IPS-18c (cell line): ENCODE data around the gene KSR2.
"Not testable (repeated sequence)": the region's sequence is repeated elsewhere in the genome, so short reads cannot be mapped to it uniquely, and the experiment has no call there.

Source experiments
- H3K4me3 ChIP-seq: 2 replicates; pipeline ENCODE4 v1.7.0; 2013; ENCODE audit warnings: low read depth, mild to moderate bottlenecking, low read length, moderate library complexity; ENCODE audit not compliant: insufficient read depth
- H3K9me3 ChIP-seq: one replicate; pipeline ENCODE4 v1.6.1; 2013; ENCODE audit warnings: mild to moderate bottlenecking, low read length, moderate library complexity; ENCODE audit not compliant: control insufficient read depth, insufficient read depth

The KSR2 gene

DNA sequence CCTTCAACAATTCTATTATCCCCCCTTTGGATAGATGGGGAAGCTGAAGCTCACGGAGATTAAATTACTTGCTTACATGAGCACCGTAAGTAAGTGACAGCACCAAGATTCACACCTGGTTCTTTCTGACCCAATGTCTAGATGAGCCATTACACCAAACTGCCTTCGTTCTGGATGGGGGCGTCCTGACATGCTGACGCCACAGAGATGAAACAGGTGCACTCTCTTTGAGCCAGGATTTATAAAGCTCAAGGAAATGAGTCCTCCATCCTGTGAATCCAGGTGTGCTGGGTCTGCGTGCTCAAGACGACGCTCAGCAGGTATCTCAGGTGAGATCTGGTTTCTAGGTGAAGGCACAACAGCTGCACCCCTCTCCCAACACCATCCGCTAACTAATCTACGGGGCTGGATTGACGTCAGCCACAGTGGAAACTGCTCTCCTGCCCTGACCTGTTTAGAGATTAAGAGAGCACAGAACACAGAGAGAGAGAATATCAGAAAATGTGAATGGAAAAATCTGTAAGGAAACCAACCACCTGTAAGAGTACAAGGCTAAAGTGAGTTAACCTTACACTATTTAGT, 61.6 kb downstream of the KSR2 start:
- Histone ChIP-seq H3K9me3 (peaks cover 2% of the 10 kb centered on the region), H3K4me3 (no peak overlapping the region)

DNA sequence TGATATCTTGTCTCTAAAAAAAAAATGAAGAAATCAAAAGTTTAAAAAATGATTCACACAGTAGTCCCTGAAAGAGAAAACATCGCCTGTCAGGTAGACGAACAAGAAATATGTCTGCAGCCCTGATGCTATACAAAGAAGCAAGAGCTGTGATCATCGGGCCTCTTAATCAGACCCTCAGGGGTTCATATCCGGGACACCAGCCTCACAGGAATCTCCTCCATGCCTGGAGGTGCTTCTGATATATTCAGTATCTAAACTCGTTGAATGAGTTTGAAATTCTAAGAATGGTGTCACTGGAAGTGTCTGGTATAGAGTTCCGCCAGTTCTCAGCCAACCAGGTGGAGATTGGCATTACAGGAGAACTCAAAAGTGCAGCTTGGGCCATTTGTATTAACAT, 64.7 kb downstream of the KSR2 start:
- H3K4me3 ChIP-seq, result no peak overlapping the region
- H3K9me3 ChIP-seq, result peaks cover 2% of the 10 kb centered on the region

DNA sequence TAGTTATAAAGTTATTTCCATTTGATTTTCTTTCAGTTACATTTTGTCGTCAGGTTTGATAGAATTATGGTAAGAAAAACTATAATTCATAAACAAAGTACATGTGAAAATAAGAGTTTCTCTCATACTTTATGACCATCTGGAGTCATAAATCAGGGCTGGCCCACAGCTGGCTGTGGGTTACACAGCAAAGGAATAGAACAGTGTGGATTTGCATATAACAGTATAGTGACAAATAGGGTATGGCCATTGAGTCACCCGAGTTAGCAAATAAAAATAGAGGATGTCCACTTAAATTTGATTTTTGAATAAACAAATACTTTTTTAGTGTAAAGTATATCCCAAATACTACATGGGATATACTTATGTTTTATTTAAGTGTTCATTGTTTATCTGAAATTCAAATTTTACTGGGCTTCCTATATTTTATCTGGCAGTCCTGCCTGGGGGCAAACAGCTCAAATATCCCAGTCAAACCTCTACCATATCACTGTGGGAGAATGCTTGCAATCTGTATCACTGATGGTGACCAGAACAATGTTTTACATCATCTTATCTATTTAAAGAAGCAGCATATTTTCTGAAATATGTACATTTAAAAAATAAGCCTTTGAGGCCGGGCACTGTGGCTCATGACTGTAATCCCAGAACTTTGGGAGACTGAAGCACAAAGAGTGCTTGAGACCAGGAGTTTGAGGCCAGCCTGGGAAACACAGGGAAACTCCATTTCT, 65.5 kb downstream of the KSR2 start:
- Histone ChIP-seq H3K4me3 (no peak overlapping the region), H3K9me3 (peaks cover 2% of the 10 kb centered on the region)

DNA sequence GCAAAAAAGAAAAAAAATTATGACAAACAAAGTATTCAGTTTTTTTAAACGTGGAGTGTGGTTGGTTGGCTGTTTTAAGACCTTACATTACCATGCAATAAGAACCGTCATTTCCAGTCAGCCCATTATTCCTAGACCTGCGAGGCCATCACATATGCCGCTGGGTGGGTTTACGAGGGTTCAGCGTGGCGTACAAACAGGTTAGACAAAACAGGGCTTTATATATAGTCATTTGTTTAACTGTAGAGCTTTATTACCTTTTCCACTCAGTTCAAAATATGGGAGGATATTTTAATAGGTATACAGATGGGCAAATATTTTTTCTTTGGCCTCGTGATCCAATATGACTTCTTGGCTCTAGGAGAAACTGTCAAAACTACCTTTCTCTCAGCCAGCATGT, 67.2 kb downstream of the KSR2 start:
- Histone ChIP-seq H3K9me3 (peaks cover 2% of the 10 kb centered on the region), H3K4me3 (no peak overlapping the region)

DNA sequence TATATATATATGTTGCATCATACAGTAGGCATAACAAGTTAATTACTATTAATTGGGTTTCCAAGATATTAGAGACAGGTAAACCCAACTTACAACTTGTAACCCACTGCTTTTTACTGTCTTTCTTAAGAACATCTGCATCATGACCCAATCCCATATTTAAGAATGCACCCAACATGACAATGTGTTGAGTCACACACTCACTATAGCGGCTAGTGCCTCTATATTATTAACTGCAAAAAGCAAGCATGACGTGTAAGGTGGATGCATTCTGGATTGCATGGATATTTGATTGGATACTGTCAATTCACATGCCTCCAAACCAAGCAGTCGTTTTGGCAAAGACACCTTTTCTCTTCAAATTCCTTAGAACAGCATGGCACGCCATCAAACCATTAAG, 68.2 kb downstream of the KSR2 start:
- Histone ChIP-seq H3K4me3 (no peak overlapping the region), H3K9me3 (no peaks in the 10 kb centered on the region)

DNA sequence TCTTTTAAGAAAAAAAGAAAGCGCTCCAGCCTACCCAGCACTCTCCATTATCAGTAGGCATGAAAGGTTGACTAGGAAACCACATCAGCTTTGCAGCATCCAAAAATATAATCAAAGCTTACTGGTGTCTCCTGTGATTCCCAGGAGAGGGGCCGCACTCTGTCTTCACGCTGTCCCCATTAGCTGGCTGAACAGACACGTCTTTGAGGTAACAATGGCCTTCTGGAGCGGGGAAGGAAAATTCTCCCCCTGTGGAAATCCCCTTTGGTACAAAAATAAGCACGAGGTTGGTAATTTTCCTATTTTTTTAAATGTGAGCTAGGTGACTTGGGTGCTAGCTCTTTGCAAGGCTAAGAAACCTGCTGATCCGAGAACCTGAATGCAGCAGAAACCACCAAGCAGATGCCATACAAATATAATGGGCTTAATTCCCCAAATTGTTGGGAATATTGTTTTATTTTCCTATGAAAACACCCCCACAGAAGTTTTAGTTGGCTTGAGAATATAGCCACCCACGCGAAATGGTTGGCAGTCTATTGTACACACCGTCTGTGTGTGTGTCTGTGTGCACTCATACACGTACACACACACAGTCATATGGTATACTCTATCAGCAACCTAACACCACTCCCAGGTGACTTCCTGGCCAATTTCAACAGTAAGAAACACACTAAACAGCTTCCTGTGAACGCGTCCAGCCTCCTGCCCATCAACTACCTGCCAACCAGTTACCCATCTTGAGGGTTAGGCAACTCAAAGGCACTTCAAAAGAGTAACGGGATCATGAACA, 71.2 kb downstream of the KSR2 start:
- no peak overlapping the region for H3K4me3 ChIP-seq

DNA sequence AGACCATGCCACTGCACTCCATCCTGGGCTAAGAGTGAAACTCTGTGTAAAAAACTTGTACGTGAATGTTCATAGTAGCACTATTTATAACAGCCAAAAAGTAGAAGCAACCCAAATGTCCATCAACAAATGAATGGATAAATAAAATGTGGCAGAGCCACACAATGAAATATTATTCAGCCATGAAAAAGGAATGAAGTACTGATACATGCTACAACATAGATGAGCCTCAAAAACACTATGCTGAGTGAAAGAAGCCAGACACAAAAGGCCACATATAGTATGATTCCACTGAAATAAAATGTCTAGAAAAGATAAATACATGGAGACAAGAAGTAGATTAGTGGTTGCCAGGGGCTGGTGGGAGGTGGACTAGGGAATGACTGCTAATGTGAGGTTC, 72.8 kb downstream of the KSR2 start:
- Histone ChIP-seq H3K9me3 (no peaks in the 10 kb centered on the region), H3K4me3 (no peak overlapping the region)

More for the DNA sequence above, 71.2 kb downstream of the KSR2 start:
- H3K9me3 ChIP-seq, result no peaks in the 10 kb centered on the region

DNA sequence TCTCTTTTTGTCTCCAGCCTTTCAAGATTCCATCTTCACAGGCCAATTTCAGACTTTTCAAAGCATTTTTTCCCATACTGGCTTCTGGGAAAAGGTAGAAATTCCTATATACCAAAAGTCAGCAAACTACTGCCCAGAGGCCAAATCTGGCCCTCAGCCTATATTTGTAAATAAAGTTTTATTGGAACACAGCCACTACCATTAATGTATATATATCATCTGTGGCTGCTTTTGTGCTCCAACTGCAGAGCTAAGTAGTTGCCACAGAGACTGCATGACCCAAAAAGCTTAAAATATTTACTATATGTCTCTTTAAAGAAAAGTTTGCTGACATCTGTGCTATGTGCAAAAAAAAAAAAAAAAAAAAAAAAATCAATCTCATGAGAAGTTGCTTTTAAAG, 76.3 kb downstream of the KSR2 start:
- no peaks in the 10 kb centered on the region for H3K9me3 ChIP-seq
- H3K4me3 ChIP-seq, result no peak overlapping the region

DNA sequence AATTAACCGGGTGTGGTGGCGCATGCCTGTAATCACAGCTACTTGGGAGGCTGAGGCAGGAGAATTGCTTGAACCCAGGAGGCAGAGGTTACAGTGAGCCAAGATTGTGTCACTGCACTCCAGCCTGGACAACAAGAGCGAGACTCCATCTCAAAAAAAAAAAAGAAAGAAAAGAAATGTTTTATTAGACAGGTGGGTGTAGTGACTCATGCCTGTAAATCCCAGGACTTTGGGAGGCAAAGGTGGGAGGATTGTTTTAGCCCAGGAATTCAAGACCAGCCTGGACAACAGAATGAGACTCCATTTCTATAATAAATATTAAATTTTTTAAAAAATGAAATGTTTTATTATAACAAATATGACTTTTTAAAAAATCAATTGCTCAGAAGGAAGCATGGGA, 77.5 kb downstream of the KSR2 start:
- not testable (repeated sequence) for H3K9me3 ChIP-seq, H3K4me3 ChIP-seq

DNA sequence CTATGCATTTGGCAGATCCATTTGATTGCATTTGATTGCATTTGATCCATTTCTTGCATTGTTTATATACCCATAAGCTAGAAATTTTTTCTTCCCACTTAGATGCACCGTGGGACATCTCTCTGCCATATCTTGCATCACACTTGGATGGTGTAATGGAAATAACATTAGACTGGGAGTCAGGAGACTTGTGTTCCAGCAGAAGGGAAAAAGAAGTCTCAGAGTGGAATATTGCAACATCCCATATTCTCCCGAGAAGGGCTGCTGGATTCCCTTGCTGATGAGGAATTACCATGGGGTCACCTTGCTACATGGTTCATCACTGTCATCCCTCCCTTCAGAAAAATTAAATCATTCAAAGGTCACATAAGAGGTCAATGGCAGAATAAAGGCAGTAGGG, 78.1 kb downstream of the KSR2 start:
- no peaks in the 10 kb centered on the region for H3K9me3 ChIP-seq
- H3K4me3 ChIP-seq, result no peak overlapping the region

DNA sequence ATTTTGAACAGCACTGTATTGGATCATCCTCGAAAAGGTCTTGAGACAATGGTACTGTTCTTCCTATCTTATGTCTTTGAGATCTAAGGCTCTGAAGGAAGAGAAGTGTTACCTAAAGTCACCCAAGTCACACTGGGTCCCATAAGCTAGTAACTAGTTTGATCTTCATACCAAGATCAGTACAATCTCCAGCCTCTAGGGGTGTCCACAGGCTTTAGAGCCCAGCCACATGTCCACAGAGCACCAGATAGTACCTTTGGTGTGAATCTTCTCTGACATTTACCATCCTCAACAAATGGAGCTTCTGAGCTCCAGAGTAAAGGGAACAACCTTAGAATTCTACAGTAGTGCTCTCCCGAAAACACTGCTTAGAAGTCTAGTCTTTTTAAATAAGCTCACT, 78.7 kb downstream of the KSR2 start:
- no peak overlapping the region for H3K4me3 ChIP-seq

DNA sequence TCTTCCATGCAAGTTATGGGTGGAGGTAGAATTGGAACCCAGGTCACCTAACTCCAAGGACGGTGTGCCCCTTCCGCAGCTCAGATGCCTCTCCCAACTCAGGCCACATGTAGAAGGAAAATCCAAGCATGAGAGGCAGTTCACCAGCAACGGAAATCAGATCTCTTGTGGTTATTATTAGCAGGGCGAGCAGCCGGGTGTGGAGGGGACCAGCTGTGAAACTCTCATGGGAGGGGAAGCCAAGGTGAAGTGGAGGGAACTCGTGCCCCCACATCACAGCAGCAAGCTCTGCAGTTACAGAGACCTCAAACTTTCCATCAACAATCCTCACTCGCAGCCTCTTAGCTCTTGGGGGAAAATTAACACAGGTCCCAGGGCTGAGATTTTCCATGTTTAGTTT, 79.7 kb downstream of the KSR2 start:
- Histone ChIP-seq H3K4me3 (no peak overlapping the region), H3K9me3 (no peaks in the 10 kb centered on the region)

More for the DNA sequence above, 78.7 kb downstream of the KSR2 start:
- H3K9me3 ChIP-seq, result no peaks in the 10 kb centered on the region

DNA sequence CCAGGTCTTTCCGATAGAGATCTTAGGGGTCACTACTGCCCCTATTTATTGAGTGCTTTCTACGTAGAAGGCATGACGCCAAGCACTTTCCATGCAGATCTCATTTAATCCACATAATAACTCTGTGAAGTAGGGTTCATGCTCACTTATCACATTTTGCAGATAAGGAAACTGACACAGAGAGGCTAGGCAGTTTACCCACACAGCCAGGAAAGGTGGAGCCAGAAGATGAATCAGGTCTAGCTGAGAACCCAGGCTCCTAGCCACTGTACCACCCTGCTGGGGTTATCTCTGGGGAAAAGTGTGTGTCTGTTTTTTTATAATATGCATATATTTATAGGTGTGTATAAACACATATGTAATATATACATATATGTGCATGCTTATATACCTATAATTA, 83.6 kb downstream of the KSR2 start:
- H3K9me3 ChIP-seq, result no peaks in the 10 kb centered on the region
- no peak overlapping the region for H3K4me3 ChIP-seq

DNA sequence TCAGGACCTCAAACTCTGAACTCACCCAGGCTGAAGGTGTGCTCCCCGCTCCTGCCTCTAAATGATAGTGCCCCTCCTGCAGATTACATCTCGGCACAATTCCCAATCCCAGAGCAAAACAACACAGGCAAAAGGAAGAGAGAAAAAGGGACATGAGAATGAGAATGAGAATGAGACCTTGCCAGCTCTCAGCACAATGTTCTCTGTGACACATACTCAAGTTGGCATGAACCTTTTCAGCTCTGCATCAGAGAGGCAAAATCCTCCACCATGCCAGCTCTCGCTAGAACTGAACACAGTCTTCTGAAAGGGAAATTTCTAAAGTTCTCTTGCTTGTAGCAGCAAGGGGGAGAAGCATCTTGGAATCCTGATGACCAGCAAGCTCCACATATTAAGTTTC, 84.6 kb downstream of the KSR2 start:
- H3K4me3 ChIP-seq, result no peak overlapping the region
- no peaks in the 10 kb centered on the region for H3K9me3 ChIP-seq

DNA sequence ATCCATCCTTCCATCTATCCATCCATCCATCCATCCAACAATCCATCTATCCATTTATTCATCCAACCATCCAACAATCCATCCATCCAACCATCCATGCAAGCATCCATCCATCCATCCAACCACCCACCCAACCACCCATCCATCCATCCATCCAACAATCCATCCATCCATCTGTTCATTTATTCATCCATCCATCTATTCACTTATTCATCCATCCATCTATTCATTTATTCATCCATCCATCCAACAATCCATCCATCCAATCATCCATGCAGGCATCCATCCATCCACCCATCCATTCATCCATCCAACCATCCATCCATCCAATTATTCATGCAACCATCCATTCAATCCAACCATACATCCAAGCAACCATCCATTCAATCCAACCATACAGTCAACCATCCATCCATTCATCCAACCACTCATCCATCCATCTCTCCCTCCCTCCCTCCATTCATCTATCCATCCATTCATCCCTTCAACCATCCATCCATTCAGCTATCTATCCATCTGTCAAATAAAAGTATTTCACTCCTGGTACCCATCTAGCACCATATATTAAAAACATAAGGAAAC, 86.1 kb downstream of the KSR2 start:
- Histone ChIP-seq H3K4me3 (no peak overlapping the region), H3K9me3 (no peaks in the 10 kb centered on the region)

DNA sequence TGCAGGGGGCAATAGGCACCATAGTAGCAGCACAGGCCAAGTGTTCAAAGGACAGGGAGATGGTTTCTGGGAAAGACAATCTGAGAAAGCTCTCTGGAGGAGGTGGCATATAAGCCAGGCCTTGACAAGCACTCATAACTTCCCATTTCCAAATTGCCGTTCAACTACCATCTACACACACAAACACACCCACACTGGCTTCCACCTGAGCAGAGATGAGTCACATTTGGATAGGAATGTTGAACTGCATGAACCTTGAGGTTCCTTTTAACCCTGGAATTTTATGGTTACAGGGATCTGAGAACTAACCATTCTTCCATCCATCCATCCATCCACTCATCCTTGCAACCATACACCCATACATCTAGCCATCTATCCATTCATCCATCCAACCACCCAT, 86.6 kb downstream of the KSR2 start:
- no peak overlapping the region for H3K4me3 ChIP-seq
- no peaks in the 10 kb centered on the region for H3K9me3 ChIP-seq

DNA sequence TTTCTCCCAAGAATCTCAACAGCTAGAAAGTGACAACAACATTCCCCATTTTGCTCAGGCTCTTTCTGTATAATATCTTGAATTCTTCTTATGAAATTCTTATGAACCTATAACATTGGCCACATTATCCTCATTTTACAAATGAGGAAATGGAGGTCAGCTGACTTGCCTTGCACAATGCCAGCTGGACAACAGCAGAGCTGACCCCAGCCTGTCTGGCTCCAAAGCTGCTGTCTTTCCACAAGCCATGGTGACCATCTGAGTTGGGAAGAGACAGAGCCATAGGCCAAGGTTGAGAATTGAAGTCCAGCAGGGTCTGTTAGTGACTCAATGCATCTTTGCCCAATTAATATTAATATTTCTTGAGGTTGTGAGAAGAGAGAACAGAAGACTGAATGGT, 87.3 kb downstream of the KSR2 start:
- no peak overlapping the region for H3K4me3 ChIP-seq
- H3K9me3 ChIP-seq, result no peaks in the 10 kb centered on the region

DNA sequence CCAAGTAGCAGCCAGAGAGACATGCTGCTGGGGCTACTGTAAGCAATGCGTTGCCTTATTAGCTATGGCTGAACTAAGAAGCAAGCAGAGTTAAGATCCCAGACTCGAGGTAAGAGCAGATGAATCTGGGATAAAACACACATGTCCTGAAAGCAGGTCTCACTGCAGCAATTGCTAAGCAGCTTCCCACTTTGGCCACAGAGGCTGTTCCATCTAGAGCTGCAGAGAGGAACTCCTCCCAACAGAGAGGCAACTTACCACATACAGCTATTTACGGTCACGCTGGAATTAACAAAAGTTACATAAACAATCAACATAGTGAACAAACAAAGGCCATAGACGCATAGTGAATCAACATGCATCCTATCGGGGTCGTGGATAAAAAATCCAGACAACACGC, 90.2 kb downstream of the KSR2 start:
- Histone ChIP-seq H3K4me3 (no peak overlapping the region), H3K9me3 (no peaks in the 10 kb centered on the region)
